Stomach smooth muscle (tissue), 2 donors: ENCODE measurements around the gene HMHB1.

Source experiments
- H3K27ac ChIP-seq: one replicate; pipeline ENCODE4 v1.7.0; 2013; ENCODE audit warnings: mild to moderate bottlenecking, low read length, inconsistent platforms
- H3K27me3 ChIP-seq, 2 donors: one replicate each; pipeline ENCODE4 v1.7.0; 2013; ENCODE audit warnings: low read length in 2 of 2; ENCODE audit not compliant: insufficient read depth in 2 of 2, control insufficient read depth in 1 of 2
- H3K36me3 ChIP-seq, 2 donors: one replicate each; pipeline ENCODE4 v1.7.0; 2013; ENCODE audit warnings: low read length in 2 of 2; ENCODE audit not compliant: control insufficient read depth in 2 of 2, insufficient read depth in 2 of 2
- H3K4me1 ChIP-seq: one replicate; pipeline ENCODE4 v1.7.0; 2013; ENCODE audit warnings: low read length; ENCODE audit not compliant: control insufficient read depth, insufficient read depth
- H3K4me3 ChIP-seq, 2 donors: one replicate each; pipeline ENCODE4 v1.7.0; 2013; ENCODE audit warnings: low read length in 2 of 2
- H3K9ac ChIP-seq, 2 donors: one replicate each; pipeline ENCODE4 v1.7.0; 2013; ENCODE audit warnings: low read length in 2 of 2, mild to moderate bottlenecking in 1 of 2
- H3K9me3 ChIP-seq, 2 donors: one replicate each; pipeline ENCODE4 v1.7.0; 2013; ENCODE audit warnings: low read length in 2 of 2; ENCODE audit not compliant: control insufficient read depth in 2 of 2
- donor health status: healthy.
- donor health status: Pancreatic carcinoma.

The HMHB1 gene

GRCh38 chr5:143836161-143836725, 24.3 kb downstream of the HMHB1 start:
- Histone ChIP-seq H3K4me1 (peaks cover 5% of the 10 kb centered on the region), H3K27me3 (no peaks in the 10 kb centered on the region), H3K9ac (no peak overlapping the region), H3K27ac (no peak overlapping the region), H3K36me3 (no peaks in the 10 kb centered on the region), H3K9me3 (no peaks in the 10 kb centered on the region), H3K4me3 (no peak overlapping the region)

DNA sequence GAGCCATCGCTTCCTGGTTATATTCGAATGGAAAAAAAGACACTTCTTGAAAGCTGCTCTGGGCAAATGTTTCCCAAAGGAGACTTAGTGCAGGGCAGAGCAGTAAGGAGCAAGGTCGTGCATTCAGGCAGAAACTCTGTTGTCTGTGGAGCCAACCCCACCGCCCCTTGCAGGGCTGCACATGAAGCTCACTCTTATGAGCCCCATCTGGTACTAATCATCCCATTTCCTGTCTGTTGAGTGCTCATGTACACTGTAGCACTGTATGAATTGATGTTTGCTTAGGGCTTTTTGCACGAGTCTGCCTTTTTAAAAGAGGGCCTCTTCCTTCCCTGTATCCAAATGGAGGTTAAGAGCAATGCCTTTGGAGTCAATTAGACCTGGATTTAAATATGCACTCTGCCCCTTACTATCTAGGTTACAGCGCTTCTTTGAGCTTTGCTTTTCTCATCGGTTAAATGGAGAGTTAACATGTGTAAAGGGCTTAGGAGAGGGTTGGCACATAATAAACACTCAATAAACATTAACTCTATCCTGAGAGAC, 25.4 kb downstream of the HMHB1 start:
- H3K9ac ChIP-seq = no peak overlapping the region
- H3K27ac ChIP-seq = no peak overlapping the region
- no peaks in the 10 kb centered on the region for H3K36me3 ChIP-seq
- no peaks in the 10 kb centered on the region for H3K27me3 ChIP-seq
- H3K4me3 ChIP-seq = no peak overlapping the region
- H3K4me1 ChIP-seq = peaks cover 5% of the 10 kb centered on the region
- no peaks in the 10 kb centered on the region for H3K9me3 ChIP-seq

GRCh38 chr5:143841446-143841845, 29.5 kb downstream of the HMHB1 start:
- Histone ChIP-seq H3K4me3 (no peak overlapping the region), H3K4me1 (peaks cover 5% of the 10 kb centered on the region), H3K9me3 (no peaks in the 10 kb centered on the region), H3K36me3 (no peaks in the 10 kb centered on the region), H3K27ac (no peak overlapping the region), H3K27me3 (no peaks in the 10 kb centered on the region), H3K9ac (no peak overlapping the region)

- Histone ChIP-seq H3K36me3 (no peaks in the 10 kb centered on the region), H3K4me3 (no peak overlapping the region), H3K4me1 (peaks cover 5% of the 10 kb centered on the region), H3K27me3 (no peaks in the 10 kb centered on the region), H3K9me3 (no peaks in the 10 kb centered on the region), H3K9ac (no peak overlapping the region), H3K27ac (no peak overlapping the region)
Measured at GRCh38 chr5:143842920-143843319, 31.0 kb downstream of the HMHB1 start.

GRCh38 chr5:143843461-143843860, 31.5 kb downstream of the HMHB1 start:
- Histone ChIP-seq H3K9me3 (no peaks in the 10 kb centered on the region), H3K36me3 (no peaks in the 10 kb centered on the region), H3K9ac (no peak overlapping the region), H3K27ac (no peak overlapping the region), H3K27me3 (no peaks in the 10 kb centered on the region), H3K4me3 (no peak overlapping the region), H3K4me1 (peaks cover 5% of the 10 kb centered on the region)

DNA sequence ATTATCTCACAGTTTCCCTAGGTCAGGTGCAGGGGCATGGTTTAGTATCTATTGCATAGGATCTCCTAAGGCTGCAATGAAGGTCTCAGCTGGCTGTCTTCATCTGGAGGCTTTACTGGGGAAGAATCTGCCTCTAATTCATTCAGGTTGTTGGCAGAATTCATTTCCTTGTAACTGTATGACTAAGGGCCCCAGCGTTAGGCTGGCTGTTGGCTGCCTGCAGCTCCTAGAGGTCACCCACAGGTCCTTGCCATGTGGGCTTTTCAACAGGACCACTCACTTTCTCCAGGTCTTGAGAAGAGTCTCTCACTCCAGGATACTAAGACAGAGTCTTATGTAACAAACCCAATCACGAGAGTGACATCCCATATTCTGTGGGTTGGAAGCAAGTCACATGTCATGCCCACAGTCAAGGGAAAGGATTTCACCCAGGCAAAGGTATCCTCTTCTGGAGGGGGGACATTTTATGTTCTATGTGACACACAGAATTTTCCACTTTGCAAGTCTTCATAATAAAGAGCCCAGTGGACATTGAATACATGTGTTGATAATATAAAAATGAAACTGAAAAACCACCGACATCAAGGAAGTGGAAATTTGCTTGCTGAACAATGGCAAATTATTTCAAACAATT, 38.2 kb downstream of the HMHB1 start:
- Histone ChIP-seq H3K9ac (no peak overlapping the region), H3K9me3 (no peaks in the 10 kb centered on the region), H3K4me1 (no peaks in the 10 kb centered on the region), H3K27ac (no peak overlapping the region), H3K36me3 (no peaks in the 10 kb centered on the region), H3K27me3 (no peaks in the 10 kb centered on the region), H3K4me3 (no peak overlapping the region)

- no peaks in the 10 kb centered on the region for H3K36me3 ChIP-seq
Measured at GRCh38 chr5:143851383-143851782, 39.4 kb downstream of the HMHB1 start.

GRCh38 chr5:143860211-143860610, 48.2 kb downstream of the HMHB1 start:
- no peak overlapping the region for H3K9ac ChIP-seq
- no peak overlapping the region for H3K27ac ChIP-seq
- H3K4me1 ChIP-seq = no peaks in the 10 kb centered on the region
- H3K27me3 ChIP-seq = no peaks in the 10 kb centered on the region
- no peak overlapping the region for H3K4me3 ChIP-seq
- H3K36me3 ChIP-seq = no peaks in the 10 kb centered on the region
- H3K9me3 ChIP-seq = no peaks in the 10 kb centered on the region

More at GRCh38 chr5:143851383-143851782, 39.4 kb downstream of the HMHB1 start:
- no peaks in the 10 kb centered on the region for H3K27me3 ChIP-seq
- H3K9ac ChIP-seq = no peak overlapping the region
- no peaks in the 10 kb centered on the region for H3K9me3 ChIP-seq
- H3K27ac ChIP-seq = no peak overlapping the region
- no peaks in the 10 kb centered on the region for H3K4me1 ChIP-seq
- H3K4me3 ChIP-seq = no peak overlapping the region

DNA sequence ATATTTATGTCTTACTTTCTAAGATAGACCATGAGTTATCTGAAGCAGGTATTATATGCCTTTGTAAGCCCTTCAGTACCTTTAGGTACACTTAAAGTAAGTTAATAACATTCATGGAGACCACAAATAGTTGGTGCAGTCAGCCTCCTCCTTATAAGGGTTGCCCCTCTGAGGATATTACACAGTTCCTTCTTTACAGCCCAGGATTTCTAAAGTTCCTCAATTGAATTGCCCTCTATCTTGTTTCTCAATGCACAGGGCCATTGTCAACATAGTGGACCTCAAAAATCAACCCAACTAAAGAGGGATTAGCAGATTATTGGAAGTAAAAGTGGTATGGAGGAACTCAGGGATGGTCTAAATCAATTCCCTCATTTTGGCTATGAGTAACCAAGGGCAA, 50.3 kb downstream of the HMHB1 start:
- H3K4me1 ChIP-seq = no peaks in the 10 kb centered on the region
- no peaks in the 10 kb centered on the region for H3K9me3 ChIP-seq
- H3K27ac ChIP-seq = no peak overlapping the region
- no peak overlapping the region for H3K4me3 ChIP-seq
- no peak overlapping the region for H3K9ac ChIP-seq
- H3K27me3 ChIP-seq = no peaks in the 10 kb centered on the region
- H3K36me3 ChIP-seq = no peaks in the 10 kb centered on the region

DNA sequence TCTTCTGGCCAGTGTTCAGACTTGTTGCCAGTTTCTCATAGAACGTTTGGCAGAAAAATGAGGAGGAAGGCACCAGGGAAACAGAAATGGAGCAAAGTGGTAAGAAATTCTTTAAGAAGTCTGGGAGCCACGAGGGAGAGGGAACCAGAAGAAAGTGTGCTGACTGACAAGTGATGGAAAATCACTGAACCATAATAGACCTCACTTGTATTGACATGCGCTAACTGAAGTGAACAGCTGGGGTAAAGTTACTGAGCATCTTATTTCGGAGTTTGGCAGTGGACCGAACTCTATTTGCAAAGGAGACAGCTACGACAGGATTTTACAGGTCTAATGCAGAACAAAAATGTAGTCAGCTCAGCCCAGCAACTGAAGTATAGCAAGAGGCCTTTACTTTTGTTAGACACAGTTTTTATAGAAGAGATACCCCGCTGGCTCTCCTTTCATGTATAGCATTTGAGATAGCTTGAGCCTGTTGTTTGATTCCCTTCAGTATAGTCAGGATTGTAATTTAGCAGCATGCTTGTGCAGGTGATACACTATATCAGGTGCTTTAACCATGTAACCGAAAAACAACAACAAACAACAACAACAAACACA, 53.6 kb downstream of the HMHB1 start:
- Histone ChIP-seq H3K36me3 (no peaks in the 10 kb centered on the region), H3K9ac (no peak overlapping the region), H3K27me3 (no peaks in the 10 kb centered on the region), H3K4me1 (no peaks in the 10 kb centered on the region), H3K9me3 (no peaks in the 10 kb centered on the region), H3K4me3 (no peak overlapping the region), H3K27ac (no peak overlapping the region)
